Measurements from ENCODE around the gene NUBP2.
A peak's percentile ranks its signal among the peaks of the same experiment; 100 is the strongest.

Gene NUBP2

GRCh38 chr16:1772908-1773702 lies 9.7 kb upstream of the NUBP2 start, which contains the start of gene MRPS34:
MRPS34 (minus strand) TSS chr16:1773134; CDS start chr16:1773119, 15 bp downstream.
- DNase-seq = peak; percentile 83 to 85

DNA sequence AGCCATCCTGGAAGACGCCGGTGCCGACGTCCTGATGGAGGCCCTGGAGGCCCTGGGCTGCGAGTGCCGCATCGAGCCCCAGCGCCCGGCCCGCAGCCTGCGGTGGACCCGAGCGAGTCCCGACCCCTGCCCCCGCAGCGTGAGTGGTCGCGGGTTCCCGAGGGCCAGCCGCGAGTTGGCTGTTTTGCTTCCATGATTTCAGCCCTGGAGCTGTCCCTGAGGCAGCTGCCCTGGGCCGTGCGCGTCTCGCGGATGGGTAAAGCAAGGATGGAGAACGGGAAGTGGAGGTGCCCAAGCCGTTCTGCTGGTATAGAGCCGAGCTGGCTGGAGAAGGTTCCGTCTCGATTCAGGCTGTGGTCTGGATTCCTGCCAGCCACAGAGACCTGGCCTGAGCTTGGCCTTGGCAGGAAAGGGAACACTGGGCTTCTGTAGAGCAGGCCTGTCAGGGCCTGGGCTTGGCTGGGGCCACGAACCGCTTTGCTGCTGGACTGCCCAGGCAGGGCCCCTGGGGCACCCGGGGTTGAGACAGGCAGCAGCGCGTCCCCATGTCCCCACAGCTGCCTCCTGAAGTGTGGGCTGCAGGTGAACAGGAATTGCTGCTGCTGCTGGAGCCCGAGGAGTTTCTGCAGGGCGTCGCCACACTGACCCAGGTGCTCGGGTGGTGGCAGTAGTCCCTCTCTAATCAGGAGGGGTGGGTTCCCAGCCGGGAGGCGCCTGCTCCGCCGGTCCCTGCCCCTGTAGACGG lies 8.9 kb upstream of the NUBP2 start:
- DNase-seq = peak in 1 of 2 donors; percentile 39

- DNase-seq = no peak
These were observed 8.3 kb upstream of the NUBP2 start for GRCh38 chr16:1774448-1774780.

GRCh38 chr16:1775006-1775845 lies 7.5 kb upstream of the NUBP2 start:
- DNase-seq = no peak

- no peak for DNase-seq
These were observed 6.7 kb upstream of the NUBP2 start for GRCh38 chr16:1775846-1776671.

- DNase-seq = no peak
These were observed 6.1 kb upstream of the NUBP2 start for GRCh38 chr16:1776672-1776955.

GRCh38 chr16:1776991-1777374 lies 5.8 kb upstream of the NUBP2 start:
- DNase-seq = no peak

- DNase-seq = no peak
These were observed 5.2 kb upstream of the NUBP2 start for GRCh38 chr16:1777375-1778199.

- DNase-seq = no peak
These were observed 4.3 kb upstream of the NUBP2 start for GRCh38 chr16:1778200-1779179.

- no peak for DNase-seq
These were observed 3.5 kb upstream of the NUBP2 start for GRCh38 chr16:1779234-1779701.

DNA sequence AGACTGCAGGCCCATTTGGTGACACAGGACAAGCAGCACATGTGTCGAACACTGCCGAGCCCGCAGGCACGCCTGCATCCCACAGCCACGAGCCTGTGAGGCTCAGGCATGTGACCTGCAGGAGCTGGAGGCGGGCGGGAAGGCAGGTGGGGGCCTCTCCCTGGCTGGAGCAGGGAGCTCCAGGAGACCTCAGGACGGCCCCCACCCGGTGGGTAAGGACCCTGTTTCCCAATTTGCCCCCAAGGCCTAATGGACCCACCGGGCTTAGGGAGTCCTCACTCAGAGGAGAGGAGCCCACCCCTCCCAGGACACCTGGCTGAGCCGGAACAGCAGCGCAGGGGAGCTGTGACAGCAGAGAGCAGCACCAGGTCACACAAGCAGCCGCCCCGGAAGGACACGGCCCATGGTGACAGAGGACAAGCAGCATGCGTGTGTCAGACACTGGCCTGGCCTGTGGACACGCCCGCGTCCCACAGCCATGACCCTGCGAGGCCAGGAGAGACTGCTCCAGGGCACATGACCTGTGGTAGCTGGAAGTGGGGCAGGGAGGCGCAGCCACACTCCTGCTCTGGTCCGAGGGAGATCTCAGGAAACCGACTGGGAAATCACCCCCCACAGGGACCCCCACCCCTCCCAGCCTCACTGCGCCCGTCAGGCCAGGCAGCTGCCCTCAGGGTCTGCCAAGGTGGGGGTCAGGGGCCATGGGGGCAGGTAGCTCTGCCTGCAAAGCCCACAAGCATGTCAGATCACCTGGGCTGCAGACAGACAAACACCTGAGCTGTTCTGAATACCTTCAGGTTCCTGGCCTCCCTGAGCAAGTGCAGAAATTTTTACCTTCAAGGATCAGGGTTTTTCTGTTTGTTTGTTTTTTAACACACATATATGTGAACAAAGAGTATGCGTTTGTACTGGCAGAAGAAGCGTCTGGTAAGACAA lies 2.8 kb upstream of the NUBP2 start:
- no peak for DNase-seq

DNA sequence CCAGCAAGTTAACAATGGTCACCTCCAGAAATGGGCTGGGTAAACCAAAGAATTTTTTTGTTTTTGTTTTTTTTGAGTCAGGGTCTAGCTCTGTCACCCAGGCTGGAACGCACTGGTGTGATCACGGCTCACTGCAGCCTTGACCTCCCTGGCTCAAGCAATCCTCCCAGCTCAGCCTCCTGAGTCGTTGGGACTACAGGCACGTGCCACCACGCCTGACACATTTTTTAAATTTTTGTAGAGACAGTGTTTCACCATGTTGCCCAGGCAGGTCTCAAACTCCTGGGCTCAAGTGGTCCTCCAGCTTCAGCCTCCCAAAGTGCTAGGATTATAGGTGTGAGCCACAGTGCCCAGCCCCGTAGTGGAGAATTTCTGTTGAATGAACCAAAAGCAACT lies 2.1 kb upstream of the NUBP2 start:
- DNase-seq = no peak

DNA sequence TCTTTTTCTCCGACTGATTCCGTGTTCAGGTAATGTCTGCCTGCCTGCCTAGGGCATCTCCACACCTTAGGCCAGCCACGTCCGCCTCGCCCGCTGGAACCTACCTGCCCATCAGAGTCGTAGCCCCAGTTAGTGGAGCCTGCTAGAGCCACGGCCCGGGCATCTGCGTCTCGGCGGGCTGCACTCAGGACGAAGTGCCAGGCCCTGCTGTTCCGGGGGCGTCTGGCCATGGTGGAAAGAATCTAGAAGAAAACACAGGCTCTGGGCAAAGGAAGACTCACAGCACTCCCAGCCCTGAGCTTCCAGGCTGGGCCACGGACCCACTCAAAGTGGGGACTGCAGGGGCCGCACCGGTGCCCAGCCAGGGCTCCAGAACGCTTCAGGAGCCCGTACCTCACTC lies 1.5 kb upstream of the NUBP2 start:
- DNase-seq = no peak

DNA sequence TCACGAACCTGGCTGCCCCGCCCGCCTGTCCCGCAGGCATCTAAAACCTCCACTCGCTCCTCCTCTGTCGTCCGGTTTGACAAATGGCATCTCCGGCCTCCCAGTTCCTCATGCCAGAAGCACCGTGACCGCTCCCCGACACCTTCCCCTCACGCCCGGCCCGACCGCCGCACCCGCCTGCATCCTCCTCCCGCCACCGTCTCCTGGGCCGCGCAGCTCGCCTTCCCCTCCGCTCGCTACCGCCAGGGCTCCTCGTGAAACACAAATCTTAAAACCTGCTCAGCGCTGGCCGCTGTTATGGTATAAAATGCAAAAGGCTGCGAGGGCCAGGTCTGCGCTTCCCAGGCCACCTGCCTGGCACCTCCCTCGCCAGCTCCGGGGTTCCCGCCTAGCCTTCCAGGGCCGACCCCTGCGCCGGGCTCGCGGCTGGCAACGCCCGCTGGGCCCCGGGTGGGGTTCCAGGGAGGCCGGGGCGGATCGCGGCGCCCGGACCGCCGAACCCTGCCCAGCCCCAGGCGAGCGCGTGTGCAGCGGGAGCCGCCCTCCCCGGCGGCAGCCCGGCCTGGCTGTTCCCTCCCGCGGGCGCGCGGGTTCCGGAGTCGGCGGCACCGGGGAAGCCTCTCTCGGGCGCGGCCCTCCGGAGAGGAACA lies 877 bp upstream of the NUBP2 start:
- peak; percentile 40 for DNase-seq

GRCh38 chr16:1784977-1785845 lies 2.5 kb downstream of the NUBP2 start:
- no peak for DNase-seq

DNA sequence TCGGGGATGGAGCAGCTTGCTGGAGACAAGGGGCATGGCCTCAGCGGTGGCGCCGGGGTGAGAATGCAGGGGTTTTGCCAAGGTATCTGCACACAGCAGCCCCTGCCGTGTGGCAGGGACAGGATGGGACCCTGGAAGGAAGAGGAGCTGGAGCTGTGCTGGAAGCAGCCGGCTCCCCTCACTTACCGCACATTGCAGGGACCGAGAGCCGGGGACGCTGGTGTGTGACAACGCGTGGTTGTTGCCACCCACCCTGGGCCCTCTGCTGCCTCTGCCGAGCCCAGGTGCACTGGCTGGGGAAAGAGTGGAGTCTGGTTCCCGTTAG lies 3.0 kb downstream of the NUBP2 start:
- DNase-seq = no peak

DNA sequence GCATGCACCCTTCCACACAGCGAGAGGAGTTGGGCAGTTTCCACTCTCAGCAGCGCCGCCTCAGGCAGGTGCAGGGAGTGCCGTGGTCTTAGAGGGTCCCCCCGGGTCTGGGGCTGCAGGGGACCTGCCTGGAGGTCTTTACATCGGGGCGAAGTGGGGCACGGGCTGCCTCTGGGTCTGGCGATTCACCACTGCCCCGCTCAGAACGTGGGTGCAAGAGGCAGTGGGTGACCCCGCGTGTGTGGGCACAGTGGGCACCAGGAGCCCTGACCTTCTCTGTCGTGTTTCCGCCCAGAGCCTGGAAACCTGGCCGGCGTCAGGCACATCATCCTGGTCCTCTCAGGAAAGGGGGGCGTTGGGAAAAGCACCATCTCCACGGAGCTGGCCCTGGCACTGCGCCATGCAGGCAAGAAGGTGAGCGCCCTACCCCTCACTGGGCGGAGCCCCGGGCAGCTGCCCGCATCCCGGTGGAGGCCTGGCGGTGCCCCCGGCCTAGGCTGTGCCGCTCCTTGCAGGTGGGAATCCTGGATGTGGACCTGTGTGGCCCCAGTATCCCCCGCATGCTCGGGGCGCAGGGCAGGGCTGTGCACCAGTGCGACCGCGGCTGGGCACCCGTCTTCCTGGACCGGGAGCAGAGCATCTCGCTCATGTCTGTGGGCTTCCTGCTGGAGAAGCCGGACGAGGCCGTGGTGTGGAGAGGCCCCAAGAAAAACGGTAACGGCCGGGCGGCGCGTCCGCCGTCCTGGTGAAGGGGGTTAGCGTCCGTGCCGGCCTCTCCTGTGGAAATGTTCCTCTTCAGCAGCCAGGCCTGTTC lies 3.7 kb downstream of the NUBP2 start:
- no peak for DNase-seq

Measured in stimulated activated CD4-positive, alpha-beta T cell treated with anti-CD3 and anti-CD28 coated beads, Interleukin-2, amount 100 ng/mL, for 24 hours (primary cell).